GM19035 (cell line): ENCODE measurements around the gene LMF1.

Source experiments
- ATAC-seq: cut with Tn5 transposase; IDR thresholded peaks from one replicate; pipeline ENCODE4 v1.9.1; 2021; ENCODE audit not compliant: unreplicated experiment

Gene LMF1

DNA sequence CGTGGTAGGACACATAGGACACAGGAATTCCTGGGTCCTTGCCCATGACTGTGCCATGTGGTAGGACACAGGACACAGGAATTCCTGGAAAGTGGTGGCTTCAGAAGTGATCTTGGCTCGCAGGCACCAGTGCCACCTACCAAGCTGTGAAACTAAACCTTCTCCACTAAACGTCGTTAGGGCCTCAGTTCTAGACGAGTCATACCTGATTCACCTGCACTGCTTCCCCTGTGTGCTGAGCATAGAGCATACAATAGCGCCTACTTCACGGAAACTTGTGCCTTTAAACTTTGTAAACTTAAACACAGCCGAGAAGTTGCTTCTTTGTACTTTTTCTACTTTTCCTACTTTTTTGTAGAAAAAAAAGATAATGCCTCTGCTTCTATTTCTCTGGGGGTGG, 15.6 kb upstream of the LMF1 start:
- no peak for ATAC-seq

DNA sequence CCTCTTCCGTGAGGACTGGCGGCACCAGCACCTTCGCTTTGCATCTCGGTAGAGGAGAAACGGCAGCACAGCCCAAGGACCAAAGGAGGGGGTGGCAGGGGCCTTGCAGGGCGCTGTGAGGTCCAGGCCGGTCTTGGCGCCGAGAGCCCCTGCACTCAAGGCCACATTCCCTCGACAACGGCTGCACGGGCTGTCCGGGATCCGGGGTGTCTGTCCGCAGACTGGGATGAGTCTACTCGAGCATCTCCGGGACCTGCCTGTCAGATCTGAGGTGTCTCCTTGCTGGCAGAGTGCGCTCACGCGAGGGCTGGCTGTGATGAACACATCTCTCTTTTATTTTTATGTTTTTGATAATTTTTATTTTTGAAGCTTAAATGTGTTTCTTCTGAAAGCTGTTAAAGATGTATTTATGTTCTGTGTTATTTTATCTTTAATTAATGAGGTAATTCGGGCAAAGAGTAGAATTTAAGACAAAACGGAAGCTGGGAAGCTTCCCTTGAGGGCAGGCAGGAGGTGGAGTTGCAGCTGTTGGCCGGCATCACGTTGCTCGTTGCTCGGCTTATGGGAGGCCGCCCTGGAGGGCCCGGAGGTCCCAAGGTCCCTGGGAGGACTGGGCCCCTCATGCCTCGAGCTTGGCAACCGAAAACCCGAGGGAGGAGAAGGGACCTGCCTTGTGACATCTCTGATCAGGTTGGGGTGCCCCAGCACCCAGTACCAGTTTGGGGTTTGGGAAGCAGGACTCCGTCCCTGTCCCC, 15.0 kb upstream of the LMF1 start:
- no peak for ATAC-seq

DNA sequence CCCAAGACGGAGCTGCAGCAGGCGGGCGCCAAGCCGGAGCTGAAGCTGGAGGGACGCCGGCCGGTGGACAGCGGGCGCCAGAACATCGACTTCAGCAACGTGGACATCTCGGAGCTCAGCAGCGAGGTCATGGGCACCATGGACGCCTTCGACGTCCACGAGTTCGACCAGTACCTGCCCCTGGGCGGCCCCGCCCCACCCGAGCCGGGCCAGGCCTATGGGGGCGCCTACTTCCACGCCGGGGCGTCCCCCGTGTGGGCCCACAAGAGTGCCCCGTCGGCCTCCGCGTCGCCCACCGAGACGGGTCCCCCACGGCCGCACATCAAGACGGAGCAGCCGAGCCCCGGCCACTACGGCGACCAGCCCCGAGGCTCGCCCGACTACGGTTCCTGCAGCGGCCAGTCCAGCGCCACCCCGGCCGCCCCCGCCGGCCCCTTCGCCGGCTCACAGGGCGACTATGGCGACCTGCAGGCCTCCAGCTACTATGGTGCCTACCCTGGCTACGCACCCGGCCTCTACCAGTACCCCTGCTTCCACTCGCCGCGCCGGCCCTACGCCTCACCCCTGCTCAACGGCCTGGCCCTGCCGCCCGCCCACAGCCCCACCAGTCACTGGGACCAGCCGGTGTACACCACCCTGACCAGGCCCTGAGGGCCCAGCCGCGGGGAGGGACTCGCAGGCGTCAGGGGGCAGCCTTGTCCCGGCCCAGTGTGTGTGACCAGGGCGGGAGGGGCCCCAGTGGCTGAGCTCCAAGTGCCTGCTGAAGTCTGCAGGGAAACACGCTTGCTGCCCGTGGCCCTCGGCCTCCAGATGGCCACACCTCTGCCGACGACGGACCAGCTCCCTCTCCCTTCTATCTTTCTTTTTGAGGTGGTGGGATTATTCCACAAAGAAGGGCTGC, 14.2 kb upstream of the LMF1 start:
- ATAC-seq = no peak

DNA sequence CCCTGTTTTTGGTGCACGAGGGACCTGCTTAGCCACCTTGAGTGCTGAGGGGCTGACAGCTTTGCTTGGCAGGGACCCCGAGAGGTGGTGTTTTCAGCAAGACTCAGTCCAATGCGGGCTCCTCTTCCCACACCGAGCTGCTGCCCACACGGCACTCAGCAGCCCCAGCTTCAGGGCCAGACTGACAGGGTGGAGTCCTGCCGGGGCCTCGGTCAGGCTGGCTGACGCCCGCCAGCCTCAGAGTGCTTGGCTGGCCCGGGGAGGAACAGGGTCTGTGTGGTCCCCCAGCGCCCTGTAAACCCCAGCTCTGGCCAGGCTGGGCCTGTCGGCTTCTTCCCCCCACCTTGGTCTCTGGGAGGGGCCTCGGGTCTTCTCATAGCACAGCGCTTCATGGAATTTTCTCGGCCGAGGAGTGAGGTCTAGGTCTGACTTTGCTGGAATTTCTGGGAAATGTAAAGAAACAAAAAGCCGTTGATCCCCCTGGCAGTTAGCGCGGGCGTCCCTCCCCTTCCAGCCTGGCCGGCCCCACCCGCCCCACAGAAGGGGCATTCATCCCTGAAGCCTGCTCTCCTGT, 13.4 kb upstream of the LMF1 start:
- no peak for ATAC-seq

DNA sequence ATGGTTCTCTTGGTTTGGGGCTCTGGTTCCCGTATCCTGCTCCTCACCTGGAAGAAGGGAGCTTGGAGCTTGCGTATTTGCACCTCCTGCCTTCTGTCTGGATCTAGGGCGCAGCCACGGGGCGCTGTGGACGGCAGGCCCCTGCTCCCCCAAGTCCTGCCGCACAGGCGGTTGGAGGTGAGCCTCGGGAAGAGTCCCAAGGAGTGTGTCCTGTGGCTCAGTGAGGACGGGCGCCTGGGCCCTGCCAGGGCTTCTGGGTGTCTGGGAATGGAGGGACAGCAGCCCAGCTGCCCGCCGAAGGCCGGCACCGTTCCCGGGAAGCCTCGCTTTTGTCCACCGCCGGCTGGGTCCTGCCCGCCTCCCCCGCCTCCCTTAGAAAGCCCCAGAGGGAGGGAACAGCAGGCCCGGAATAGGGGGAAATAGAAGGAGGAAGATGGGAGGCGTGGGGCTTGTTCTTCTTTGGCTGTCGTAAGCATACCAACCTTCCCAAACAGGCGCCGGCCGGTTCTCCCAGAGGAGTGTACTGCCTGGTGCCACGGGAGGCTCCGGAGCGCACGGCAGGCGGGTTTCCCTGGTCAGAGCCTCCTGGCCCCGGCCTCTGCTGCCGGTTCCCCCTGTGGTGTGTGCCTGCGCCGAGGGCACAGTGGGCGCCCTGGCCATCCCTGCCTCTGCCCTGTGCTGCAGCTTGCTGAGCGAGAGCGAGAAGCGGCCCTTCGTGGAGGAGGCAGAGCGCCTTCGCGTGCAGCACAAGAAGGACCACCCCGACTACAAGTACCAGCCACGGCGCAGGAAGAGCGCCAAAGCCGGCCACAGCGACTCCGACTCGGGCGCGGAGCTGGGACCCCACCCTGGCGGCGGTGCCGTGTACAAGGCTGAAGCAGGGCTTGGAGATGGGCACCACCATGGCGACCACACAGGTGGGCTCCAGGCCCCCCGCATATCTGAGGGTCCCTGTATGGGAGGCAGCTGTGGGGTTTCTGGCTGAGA, 12.6 kb upstream of the LMF1 start:
- no peak for ATAC-seq

DNA sequence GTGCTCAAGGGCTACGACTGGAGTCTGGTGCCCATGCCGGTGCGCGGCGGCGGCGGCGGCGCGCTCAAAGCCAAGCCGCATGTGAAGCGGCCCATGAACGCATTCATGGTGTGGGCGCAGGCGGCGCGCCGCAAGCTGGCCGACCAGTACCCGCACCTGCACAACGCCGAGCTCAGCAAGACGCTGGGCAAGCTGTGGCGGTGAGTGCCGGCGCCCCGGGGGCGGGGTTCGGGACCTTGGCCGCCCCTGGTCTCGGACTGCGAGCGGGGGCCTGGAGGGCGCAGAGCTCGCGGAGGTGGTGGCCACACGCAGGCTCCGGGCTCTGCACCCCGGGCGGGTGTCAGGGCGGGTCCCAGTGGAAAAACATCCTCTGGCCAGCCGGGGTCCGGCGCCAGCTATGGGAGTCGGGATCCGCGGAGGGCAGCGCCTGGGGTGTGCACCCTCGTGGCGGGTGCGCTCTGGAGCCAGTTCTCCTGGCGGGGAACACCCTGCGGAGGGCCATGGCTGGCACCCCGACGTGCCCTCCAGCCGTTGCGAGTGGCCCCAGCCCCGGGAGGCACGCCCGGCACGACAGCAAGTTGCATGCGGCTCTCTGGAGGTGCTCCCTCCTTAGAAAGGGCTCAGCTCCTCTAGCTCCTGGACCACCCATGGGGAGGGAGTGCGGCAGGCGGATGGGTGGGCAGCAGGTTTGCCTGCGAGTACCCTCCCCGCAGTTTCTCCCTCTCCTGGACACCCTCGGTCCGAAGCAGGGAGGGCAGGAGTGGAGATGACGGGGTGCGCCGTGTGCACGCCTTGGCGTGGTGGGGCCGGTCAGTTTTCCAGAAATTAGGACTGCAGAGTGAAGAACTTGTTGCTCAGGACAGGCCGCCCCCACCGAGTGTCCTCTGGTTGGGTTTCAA, 11.6 kb upstream of the LMF1 start:
- no peak for ATAC-seq

DNA sequence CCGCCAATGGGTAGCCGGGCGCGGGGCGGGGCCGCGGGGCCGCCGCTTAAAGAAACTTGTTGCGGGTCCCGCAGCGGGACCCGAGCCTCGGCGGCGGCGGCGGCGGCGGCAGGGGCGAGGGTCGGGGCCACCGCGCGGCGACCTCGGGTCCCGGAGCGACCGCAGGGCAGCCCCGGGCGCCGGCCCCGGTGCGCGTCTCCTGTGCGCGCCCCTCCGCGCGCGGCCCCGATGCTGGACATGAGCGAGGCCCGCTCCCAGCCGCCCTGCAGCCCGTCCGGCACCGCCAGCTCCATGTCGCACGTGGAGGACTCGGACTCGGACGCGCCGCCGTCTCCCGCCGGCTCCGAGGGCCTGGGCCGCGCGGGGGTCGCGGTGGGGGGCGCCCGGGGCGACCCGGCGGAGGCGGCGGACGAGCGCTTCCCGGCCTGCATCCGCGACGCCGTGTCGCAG, 10.9 kb upstream of the LMF1 start, which contains the start of gene SOX8:
TSS of gene SOX8 (plus strand) at position 76 of the 450 bp plus-strand sequence. CDS start at position 229, 153 bp downstream.
- no peak for ATAC-seq

DNA sequence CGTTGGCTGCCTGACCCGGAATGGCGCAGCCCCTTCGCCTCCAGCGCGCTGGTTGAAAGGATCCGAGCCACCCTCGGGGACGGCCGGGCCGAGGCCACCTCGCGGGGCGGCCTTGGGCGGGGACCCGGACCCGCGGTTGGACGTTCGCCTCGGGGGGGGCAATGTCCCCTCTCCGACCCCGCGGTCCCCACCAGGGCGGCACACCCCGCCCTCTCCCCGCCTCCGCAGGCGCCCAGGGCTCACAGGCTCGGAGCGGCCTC, 9.7 kb upstream of the LMF1 start:
- ATAC-seq = no peak

DNA sequence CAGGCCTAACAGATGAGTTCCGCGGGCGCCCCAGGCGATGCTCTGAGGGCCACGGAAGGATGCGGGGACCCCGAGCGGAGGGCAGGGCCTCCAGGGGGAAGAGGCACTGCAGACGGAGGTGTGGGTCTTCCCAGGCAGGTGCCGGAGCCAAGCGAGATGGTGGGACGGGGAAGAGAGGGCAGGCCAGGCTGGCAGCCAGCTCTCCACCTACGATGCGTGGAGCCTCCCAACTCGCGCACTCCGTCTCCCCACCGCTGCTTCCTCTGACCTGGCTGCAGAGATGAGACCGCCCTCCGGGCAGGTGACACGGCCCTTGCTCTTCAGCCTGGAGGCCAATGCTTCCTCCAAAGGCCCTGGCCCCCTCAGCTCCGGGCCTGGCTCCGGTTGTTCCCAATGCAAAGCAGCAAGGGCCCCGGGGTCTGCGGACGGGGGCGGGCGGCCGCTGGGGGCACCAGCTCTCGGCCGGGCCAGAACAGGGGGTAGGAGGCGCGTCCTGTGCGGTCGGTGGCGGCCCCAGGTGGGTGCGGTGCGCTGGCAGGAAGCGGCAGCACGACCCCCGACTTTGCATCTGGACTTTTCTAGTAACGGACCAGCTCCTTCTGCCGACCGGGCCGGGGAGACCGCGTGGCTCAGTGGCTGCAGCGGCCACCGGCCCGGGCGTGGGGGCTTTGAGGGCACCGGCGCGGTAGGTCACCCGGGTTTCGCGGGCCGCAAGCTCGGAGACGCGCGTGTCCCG, 9.2 kb upstream of the LMF1 start:
- ATAC-seq = no peak

DNA sequence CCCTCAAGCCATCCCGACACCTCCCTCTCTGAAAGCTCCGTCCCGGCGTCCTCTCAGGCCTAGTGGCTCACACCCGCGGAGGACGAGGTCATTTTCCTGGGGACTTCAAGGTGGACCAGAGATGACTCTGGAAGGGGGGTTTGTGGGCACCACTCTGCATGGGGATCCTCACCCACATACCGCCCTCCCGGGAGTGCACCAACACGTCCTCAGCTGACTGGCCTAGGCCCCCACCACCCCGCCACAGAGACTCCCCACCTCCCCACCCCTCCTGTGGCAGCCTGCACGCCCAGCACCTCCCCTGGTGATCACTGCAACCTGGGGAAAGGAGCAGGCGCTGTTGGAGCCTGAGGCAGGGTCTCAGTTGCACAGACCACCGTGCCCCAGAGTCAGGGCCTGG, 8.4 kb upstream of the LMF1 start:
- ATAC-seq = no peak

DNA sequence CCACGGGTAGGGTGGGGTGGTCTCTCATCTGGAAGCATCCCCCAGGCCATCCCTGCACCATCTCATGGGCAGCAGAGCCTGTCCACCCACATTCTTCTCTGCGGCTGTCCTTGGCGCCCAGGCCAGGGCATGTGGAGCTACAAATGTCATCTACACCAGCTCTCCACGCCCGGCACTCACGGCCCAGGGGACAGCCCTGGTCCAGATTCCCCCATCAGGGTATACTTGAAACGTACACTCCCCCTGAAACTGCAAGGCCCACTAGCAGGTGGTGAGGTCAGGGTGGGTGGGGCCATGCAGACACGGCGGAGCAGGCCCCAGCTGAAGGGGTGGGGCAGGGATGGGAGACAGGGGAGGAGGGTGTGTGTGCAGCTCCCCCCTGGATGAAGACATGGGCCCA, 7.6 kb upstream of the LMF1 start:
- no peak for ATAC-seq

DNA sequence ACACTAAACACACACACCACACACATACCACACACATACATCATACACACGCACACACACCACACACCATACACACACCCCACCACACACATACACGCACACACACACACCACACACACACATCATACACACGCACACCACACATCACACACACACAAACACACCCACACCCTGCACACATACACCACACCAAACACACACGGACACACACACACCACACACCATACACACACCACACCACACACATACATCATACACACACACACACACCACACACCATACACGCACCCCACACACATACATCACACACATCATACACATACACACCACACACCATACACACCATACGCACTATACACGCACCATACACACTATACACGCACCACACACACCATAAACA, 7.1 kb upstream of the LMF1 start:
- ATAC-seq = no peak

DNA sequence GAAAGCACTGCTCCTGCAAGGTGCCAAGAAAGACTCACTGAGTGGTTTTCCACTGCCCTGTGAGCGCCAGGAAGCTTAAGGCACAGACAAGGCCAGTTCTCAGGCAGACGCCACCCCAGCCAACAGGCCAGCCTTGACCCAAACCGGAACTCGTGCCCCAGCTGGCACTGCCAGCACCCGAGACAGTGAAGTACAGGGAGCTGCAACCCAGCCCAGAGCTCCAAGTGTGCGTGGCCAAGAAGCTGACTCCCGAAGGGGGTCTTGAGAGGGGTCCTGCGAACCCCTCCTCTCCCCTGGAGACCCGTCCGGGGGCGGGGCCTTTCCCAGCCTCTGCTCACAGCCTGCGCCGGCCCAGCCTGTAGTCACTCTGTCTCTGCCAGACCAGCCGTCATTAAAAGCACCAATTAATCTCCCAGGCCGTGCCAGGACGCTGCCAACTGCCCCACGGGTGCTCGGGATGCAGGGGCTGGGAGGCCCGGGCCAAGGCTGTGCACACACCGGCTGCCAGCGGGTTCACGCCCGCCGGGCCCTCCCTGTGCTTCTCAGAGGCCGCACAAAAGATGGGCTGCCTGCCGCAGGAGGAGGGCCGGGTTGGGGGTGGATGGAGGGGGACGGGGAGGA, 6.4 kb upstream of the LMF1 start:
- ATAC-seq = no peak

DNA sequence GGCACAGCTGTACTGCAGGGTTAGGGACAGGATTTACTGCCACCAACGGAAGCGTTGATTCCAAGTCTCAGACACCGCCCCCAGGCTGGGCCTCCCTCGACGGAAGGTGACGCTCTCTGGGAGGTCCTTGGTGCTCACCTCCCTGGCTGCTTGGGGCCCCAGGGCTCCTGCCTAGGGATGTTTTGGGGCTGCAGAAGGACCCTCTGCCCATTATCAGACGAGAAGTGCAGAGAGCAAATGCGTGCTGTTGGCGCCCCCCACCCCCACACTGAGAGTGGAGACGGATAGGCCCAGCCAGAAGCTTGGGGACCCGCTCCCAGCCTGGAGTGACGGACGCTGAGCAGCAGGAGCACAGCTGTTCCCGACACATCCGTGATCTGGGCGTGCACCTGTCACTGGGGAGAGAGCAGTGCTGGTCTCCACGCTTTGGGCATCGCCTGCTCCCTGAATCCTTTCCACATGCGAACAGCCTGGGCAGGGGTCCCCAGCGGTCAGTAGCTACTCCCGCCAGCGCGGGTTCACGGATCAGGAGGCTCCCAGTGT, 5.7 kb upstream of the LMF1 start:
- no peak for ATAC-seq

DNA sequence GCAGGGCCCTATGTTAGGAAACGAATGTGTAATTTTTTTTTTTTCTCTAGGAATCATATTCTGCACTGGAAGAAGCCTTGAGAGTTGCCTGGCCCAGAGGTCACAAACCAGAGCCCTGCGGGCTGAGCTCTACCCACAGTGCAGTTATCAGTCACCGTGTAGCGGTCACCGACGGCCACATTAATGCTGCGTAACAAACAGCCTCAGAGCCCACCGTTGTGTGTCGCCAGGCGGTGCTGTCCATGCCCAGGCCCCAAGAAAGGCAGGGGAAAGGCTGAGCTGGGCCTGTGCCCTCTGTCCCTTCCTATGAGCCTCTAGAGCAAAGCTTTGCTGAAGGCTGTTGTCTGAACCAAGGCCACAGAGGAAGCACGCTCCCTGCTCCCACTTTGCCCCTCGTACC, 4.5 kb upstream of the LMF1 start:
- no peak for ATAC-seq

DNA sequence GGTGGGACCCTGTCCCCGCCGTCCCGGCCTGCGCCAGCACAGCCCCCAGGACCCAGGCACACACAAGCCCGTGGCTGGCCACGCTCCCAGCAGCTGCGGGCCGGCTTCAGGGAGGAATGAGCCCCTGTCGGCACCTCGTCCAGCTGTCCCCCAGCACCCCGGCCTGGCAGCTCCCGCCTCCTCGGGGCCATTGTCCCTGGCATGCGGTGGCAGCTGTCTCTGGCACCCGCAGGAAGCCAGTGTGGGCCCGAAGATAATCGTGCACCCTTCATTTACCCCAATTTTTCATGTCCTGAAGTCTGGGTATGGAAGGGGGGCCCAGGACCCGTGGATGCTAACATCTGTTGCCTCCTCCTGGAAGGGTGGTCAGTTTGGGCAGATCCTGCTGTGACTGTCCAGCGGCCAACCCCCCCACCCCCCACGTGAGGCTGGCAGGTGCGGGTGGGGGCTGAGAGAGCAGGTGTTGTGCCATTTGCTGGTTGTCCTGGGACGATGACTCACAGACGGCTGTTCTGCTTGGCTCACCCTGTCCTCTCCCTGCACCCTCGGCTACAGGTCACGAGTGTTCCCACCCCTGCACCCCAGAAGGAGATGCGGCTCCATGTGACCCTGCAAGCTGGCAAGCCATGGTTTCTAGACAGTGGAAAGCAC, 4.0 kb upstream of the LMF1 start:
- no peak for ATAC-seq

DNA sequence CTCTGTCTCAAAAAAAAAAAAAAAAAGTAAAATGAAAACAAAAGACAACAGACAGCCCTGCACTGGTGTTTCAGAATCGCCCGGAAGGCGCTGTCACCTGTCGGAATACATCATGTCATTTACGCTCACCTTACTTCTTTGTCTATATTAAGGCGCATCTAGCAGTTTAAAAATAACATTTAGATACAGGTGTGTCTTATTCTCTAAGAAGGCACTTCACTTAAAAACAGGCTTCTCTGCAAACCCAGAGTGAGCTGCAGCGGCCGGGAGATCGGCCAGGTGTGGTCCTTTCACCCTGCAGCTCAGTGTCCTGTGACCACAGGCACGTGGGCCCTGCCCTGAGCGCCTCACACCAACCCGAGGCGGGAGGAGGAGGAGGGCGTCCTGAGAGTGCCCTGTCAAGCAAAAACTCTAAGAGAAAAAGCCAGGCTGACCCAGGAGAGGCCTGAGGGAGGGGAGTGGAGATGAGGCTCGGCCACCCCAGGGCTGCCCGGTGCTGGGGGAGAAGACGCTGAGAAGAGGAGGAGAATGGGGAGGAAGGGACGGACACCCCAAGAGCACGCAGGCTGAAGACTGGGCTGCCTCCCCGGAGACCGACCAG, 3.3 kb upstream of the LMF1 start:
- ATAC-seq = no peak

DNA sequence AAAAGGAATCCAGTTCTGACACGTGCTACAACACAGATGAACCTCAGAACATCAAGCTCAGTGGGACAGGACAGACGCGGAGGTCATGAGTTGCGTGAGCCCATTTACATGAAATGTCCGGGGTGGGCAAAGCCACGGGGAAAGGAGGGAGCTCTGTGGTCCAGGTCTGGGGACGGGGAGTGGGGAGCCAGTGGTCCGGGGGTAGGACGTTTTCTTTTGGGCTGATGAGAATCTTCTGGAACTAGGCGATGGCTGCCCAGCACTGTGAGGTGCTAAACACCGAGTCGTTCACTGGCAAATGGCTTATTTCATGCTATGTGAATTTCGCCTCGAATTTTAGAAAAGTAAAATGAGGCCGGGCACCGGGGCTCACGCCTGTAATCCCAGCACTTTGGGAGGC, 2.6 kb upstream of the LMF1 start:
- ATAC-seq = no peak
